Ascending aorta (tissue), 2 donors: ENCODE data around the gene HSPB6. TPM values are rescaled to one million over a fixed set of nuclear protein-coding genes. Genes with fewer than 3 reads are reported as not detected.

ENCODE experiments used
- DNase-seq, 2 donors: peaks; one replicate each; pipeline ENCODE4 v3.0.0-alpha.2; 2019; ENCODE audit warnings: low spot score in 2 of 2
- H3K27ac ChIP-seq, 2 donors: fragments of 200-600 bp; sonication (generic); one replicate each; pipeline ENCODE4 v1.5.1; 2016 to 2017; ENCODE audit warnings: mild to moderate bottlenecking in 1 of 2
- H3K27me3 ChIP-seq: fragments of 200-600 bp; sonication (generic); one replicate; pipeline ENCODE4 v1.5.1; 2017
- H3K36me3 ChIP-seq, 2 donors: fragments of 200-600 bp; sonication (generic); one replicate each; pipeline ENCODE4 v1.5.1; 2016
- H3K4me1 ChIP-seq, 2 donors: fragments of 200-600 bp; sonication (generic); one replicate each; pipeline ENCODE4 v1.5.1; 2016 to 2017; ENCODE audit warnings: mild to moderate bottlenecking in 1 of 2
- H3K4me3 ChIP-seq, 2 donors: fragments of 200-600 bp; sonication (generic); one replicate each; pipeline ENCODE4 v1.5.1; 2016 to 2017; ENCODE audit warnings: mild to moderate bottlenecking in 1 of 2
- H3K9me3 ChIP-seq, 2 donors: fragments of 200-600 bp; sonication (generic); one replicate each; pipeline ENCODE4 v1.5.1; 2016
- intact Hi-C: fragments of 100-400 bp; cut with DNase I; formaldehyde crosslinking; loops from one replicate; pipeline ENCODE4 v1.15.1; 2023
- total RNA-seq: library from RNA; depleted of rRNA; stranded (reverse); fragments of >200 nt; gene quantifications from one replicate; pipeline ENCODE4 v1.1.0, GENCODE V29; 2016
- TF ChIP-seq, protein P1 (sequence below), 3 experiments: fragments of 200-600 bp in 2 of 3; fragments of 450-650 bp in 1 of 3; sonication (generic) in 2 of 3; IDR thresholded peaks; one replicate each; pipeline ENCODE4 v1.5.1; 2016 to 2019; ENCODE audit warnings: antibody characterized with exemption in 3 of 3, mild to moderate bottlenecking in 1 of 3, moderate library complexity in 1 of 3

Gene HSPB6
- total RNA-seq, 1 donor from 2014 or later = 265 TPM

DNA sequence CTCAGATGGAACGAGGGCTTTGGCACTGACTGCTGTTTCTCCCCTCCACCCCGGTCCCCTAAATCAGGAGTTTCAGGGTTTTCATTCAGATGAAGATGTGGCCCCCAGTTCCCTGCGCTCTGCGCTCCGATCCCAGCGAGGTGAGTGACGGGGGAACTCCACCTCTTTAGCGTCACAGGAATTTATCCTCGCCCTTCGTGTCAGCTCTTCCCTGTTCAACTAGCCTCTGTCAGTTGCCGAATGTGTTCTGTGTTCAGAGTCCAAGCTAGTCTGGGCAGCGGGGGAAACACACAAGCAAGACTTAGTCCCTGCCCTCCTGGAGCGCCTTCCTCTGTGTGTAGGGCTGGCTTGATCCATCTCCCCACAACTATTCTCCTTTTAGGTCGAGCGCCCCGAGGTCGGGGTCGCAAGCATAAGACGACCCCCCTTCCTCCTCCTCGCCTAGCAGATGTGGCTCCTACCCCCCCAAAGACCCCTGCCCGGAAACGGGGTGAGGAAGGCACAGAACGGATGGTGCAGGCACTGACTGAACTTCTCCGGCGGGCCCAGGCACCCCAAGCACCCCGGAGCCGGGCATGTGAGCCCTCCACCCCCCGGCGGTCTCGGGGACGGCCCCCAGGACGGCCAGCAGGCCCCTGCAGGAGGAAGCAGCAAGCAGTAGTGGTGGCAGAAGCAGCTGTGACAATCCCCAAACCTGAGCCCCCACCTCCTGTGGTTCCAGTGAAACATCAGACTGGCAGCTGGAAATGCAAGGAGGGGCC is 37.2 kb downstream of the HSPB6 start:
- Histone ChIP-seq H3K4me3 (peak overlapping the region; percentile 79 to 95), H3K27me3 (no peaks in the 10 kb centered on the region), H3K36me3 (peaks cover 46 to 51% of the 10 kb centered on the region in 2 donors), H3K27ac (no peak overlapping the region), H3K9me3 (no peaks in the 10 kb centered on the region), H3K4me1 (peaks cover 7 to 19% of the 10 kb centered on the region in 2 donors)
- intact Hi-C loops = no loop called here
- TF ChIP-seq, protein P1, sequence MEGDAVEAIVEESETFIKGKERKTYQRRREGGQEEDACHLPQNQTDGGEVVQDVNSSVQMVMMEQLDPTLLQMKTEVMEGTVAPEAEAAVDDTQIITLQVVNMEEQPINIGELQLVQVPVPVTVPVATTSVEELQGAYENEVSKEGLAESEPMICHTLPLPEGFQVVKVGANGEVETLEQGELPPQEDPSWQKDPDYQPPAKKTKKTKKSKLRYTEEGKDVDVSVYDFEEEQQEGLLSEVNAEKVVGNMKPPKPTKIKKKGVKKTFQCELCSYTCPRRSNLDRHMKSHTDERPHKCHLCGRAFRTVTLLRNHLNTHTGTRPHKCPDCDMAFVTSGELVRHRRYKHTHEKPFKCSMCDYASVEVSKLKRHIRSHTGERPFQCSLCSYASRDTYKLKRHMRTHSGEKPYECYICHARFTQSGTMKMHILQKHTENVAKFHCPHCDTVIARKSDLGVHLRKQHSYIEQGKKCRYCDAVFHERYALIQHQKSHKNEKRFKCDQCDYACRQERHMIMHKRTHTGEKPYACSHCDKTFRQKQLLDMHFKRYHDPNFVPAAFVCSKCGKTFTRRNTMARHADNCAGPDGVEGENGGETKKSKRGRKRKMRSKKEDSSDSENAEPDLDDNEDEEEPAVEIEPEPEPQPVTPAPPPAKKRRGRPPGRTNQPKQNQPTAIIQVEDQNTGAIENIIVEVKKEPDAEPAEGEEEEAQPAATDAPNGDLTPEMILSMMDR (IDR thresholded peaks at IDR 0.05) = no peak
- DNase-seq = peak in 1 of 2 donors; percentile 64

DNA sequence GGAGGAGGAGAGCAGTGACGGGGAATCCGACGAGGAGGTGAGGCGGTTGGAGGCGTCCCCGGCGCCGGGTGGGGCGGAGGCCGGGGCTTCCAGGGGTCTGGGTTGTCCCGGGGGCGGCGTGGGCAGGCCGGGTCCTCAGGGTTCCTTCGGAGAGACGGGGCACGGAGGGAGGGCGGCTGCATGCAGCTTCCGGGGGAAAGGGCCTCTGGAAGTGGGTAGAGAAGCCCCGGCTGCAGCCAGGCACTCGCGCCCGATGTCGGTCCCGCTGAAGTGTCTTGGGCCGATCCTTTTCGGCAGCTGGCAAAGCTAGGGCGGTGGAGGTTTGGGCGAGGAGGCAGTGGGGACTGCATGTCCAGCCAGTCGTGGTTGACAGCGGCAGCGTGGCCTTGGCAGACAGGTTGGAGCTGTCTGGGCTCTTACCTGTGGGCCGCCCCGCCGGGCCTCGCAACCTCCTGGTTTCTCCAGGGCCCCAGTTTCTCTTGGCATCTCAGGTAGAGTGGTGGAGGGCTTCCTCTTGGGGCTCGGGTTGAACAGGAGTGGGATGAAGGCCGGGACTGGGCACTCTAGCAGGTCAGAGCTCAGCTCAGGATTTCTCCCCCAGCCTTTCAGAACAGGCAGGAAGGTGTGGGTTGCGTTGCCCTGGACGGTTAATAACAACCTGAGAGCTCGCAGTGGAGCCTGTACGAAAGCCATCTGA is 38.3 kb downstream of the HSPB6 start:
- Histone ChIP-seq H3K36me3 (peaks cover 35 to 40% of the 10 kb centered on the region in 2 donors), H3K27me3 (no peaks in the 10 kb centered on the region), H3K4me1 (peaks cover 7 to 19% of the 10 kb centered on the region in 2 donors), H3K9me3 (no peaks in the 10 kb centered on the region), H3K27ac (peak overlapping the region; percentile 82 to 87), H3K4me3 (peak overlapping the region; percentile 79 to 95)
- TF ChIP-seq, protein P1 (IDR thresholded peaks at IDR 0.05) = no peak
- peak in 1 of 2 donors; percentile 77 for DNase-seq
- intact Hi-C loops = no loop called here

DNA sequence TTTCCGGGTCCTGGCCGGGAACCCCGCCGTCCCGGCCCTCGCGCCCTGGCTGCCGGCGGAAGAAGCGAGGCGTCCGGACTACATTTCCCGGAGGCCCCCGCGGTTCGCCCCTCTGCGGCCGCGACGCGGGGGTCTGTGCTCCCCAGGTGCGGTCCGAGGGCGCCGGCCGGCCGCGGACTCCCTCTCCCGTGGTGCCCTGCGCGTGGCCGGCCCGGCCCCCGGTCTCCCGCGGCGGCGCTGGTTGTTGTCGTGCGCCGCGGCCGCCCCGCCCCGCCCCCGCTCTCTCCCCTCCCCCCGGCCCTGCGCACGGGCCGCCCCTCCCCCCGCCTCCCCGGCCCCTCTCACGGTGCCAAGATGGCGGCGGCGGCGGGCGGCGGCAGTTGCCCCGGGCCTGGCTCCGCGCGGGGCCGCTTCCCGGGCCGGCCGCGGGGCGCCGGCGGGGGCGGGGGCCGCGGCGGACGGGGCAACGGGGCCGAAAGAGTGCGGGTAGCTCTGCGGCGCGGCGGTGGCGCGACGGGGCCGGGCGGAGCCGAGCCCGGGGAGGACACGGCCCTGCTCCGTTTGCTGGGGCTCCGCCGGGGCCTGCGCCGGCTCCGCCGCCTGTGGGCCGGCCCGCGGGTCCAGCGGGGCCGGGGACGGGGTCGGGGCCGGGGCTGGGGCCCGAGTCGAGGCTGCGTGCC is 39.0 kb downstream of the HSPB6 start, which contains the start of gene KMT2B:
TSS of gene KMT2B (plus strand) at position 339 of the 680 bp plus-strand sequence. CDS start at position 355, 16 bp downstream.
- intact Hi-C loops = loop anchor here (1.0 to 2.0 kb wide), 11 partner anchors 16 to 213 kb away; partner anchors contain the start of genes ARHGAP33, HAUS5, HSPB6 and PSENEN
- TF ChIP-seq, protein P1 (IDR thresholded peaks at IDR 0.05) = no peak
- peaks cover 7 to 19% of the 10 kb centered on the region in 2 donors for H3K4me1 ChIP-seq
- H3K27ac ChIP-seq = peak within 1 kb of the TSS; percentile 85 to 87
- H3K4me3 ChIP-seq = peak within 1 kb of the TSS; percentile 79 to 95
- no peaks in the 10 kb centered on the region for H3K27me3 ChIP-seq
- no peaks in the 10 kb centered on the region for H3K9me3 ChIP-seq
- H3K36me3 ChIP-seq = peaks cover 28 to 33% of the 10 kb centered on the region in 2 donors
- DNase-seq = no peak

DNA sequence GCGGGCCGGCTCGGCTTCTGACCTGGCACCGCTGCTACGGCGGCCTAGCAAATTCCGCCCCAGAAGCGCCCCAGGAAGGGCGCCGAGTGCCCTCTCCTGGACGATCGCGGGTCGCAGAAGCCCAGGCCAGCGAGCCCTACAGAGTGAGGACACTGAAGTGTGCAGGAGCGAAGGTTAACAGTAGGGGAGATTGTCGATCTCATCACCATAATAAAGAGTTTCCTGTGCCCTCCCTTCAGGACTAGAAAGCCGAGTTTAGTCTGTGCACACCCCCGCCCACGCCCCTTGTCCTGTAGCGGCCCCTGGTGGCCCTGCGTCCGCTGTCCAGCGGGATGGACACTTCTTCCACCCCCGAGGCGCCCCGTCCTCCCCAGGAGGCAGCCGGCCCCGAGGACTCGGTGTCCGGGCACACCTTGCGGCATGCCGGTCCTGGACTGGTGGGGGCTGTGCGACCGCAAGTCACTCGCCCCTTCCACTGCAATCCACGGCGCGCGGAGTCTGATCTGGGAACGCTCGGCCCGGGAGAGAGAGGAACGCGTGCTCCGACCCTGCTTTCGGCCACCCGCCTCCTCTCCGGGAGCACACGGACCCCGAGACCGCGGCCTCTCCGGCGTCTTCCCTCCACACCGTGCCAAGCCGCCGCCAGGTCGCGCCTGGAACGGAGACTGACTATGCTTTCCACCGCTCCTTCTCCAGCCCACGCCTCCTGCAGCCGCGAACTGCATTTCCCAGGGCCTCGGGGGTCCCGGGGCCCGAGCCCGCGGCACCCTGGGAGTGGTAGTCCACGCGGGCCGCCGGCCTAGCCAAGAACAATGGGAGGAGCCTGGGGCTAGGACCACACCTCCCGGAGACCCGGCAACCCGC is 39.8 kb downstream of the HSPB6 start:
- peak overlapping the region; percentile 85 to 86 for H3K27ac ChIP-seq
- H3K27me3 ChIP-seq = no peaks in the 10 kb centered on the region
- H3K36me3 ChIP-seq = peaks cover 21 to 25% of the 10 kb centered on the region in 2 donors
- H3K4me1 ChIP-seq = peaks cover 7 to 19% of the 10 kb centered on the region in 2 donors
- no peaks in the 10 kb centered on the region for H3K9me3 ChIP-seq
- DNase-seq = peak; percentile 88 to 98
- H3K4me3 ChIP-seq = peak overlapping the region; percentile 79 to 95
- TF ChIP-seq, protein P1 (IDR thresholded peaks at IDR 0.05) = peak; percentile 92 to 95 (median 93)
- intact Hi-C loops = loop anchor here (1.0 to 2.0 kb wide), 12 partner anchors 15 to 214 kb away; partner anchors contain the start of genes ARHGAP33, HAUS5, HSPB6 and PSENEN
